Measurements from ENCODE around the gene RIN3. TPM values are rescaled to one million over a fixed set of nuclear protein-coding genes. Genes with fewer than 3 reads are reported as not detected.

RIN3 gene
- polyA plus RNA-seq, 1 experiment: 8.2 TPM

- peaks cover 2% of the 10 kb centered on the region; the same call in 1 of the 2 replicates for H3K27me3 ChIP-seq (ENCODE audit: control insufficient read depth, insufficient read depth, low read length)
- CTCF ChIA-PET: interaction anchor here (0.7 kb wide), 1 partner anchor 389 kb away, joined by 4 read pairs; no protein-coding TSS in a partner anchor
- TF ChIP-seq CTCF (IDR thresholded peaks at IDR 0.05; ENCODE audit: insufficient read depth, low read depth, low read length): no peak
Measured at GRCh38 chr14:92496191-92496857, 17.3 kb upstream of the RIN3 start.

GRCh38 chr14:92497391-92497790 lies 16.2 kb upstream of the RIN3 start:
- no peak overlapping the region for H3K4me3 ChIP-seq (ENCODE audit: low read depth, low read length)
- ChIA-PET POLR2A (no interaction called here), CTCF (no interaction called here)
- H3K36me3 ChIP-seq (ENCODE audit: control insufficient read depth, insufficient read depth, low read length): no peaks in the 10 kb centered on the region
- no peak for TF ChIP-seq CTCF (IDR thresholded peaks at IDR 0.05; ENCODE audit: insufficient read depth, low read depth, low read length)
- DNase-seq (ENCODE audit: low read depth): no peak
- peaks cover 2% of the 10 kb centered on the region; the same call in 1 of the 2 replicates for H3K27me3 ChIP-seq (ENCODE audit: control insufficient read depth, insufficient read depth, low read length)

More at GRCh38 chr14:92496191-92496857, 17.3 kb upstream of the RIN3 start:
- H3K36me3 ChIP-seq (ENCODE audit: control insufficient read depth, insufficient read depth, low read length): no peaks in the 10 kb centered on the region
- no peak for DNase-seq (ENCODE audit: low read depth)
- H3K4me3 ChIP-seq (ENCODE audit: low read depth, low read length): no peak overlapping the region
- POLR2A ChIA-PET: no interaction called here

- ChIA-PET POLR2A (no interaction called here), CTCF (interaction anchor here (0.6 kb wide), 1 partner anchor 199 kb away, joined by 3 read pairs; no protein-coding TSS in a partner anchor)
- H3K36me3 ChIP-seq (ENCODE audit: control insufficient read depth, insufficient read depth, low read length): no peaks in the 10 kb centered on the region
- no peak for TF ChIP-seq CTCF (IDR thresholded peaks at IDR 0.05; ENCODE audit: insufficient read depth, low read depth, low read length)
- H3K27me3 ChIP-seq (ENCODE audit: control insufficient read depth, insufficient read depth, low read length): no peaks in the 10 kb centered on the region; the same call in 1 of the 2 replicates
- no peak overlapping the region for H3K4me3 ChIP-seq (ENCODE audit: low read depth, low read length)
- DNase-seq (ENCODE audit: low read depth): no peak
Measured at GRCh38 chr14:92499234-92499633, 14.3 kb upstream of the RIN3 start.

- Histone ChIP-seq H3K27me3 (ENCODE audit: control insufficient read depth, insufficient read depth, low read length) (no peaks in the 10 kb centered on the region; the same call in 1 of the 2 replicates), H3K4me3 (ENCODE audit: low read depth, low read length) (no peak overlapping the region), H3K36me3 (ENCODE audit: control insufficient read depth, insufficient read depth, low read length) (no peaks in the 10 kb centered on the region)
- ChIA-PET CTCF (no interaction called here), POLR2A (no interaction called here)
- no peak for DNase-seq (ENCODE audit: low read depth)
- no peak for TF ChIP-seq CTCF (IDR thresholded peaks at IDR 0.05; ENCODE audit: insufficient read depth, low read depth, low read length)
Measured at GRCh38 chr14:92500491-92500941, 13.1 kb upstream of the RIN3 start.

- peak; percentile 35 for DNase-seq (ENCODE audit: low read depth)
- no peaks in the 10 kb centered on the region for H3K36me3 ChIP-seq (ENCODE audit: control insufficient read depth, insufficient read depth, low read length)
- no peaks in the 10 kb centered on the region; the same call in 1 of the 2 replicates for H3K27me3 ChIP-seq (ENCODE audit: control insufficient read depth, insufficient read depth, low read length)
- no peak for TF ChIP-seq CTCF (IDR thresholded peaks at IDR 0.05; ENCODE audit: insufficient read depth, low read depth, low read length)
- ChIA-PET POLR2A (no interaction called here), CTCF (interaction anchor here (1.2 kb wide), 1 partner anchor 9 kb away, joined by 3 read pairs; no protein-coding TSS in a partner anchor)
- H3K4me3 ChIP-seq (ENCODE audit: low read depth, low read length): no peak overlapping the region
Measured at GRCh38 chr14:92501891-92502351, 11.7 kb upstream of the RIN3 start.

Measured in BJ (cell line).